Panc1 (cell line): Measurements from ENCODE around the gene GNAT2.

Experiments used
- POLR2AphosphoS5 ChIP-seq: IDR thresholded peaks from 2 replicates; pipeline ENCODE4 v1.6.1; 2012; ENCODE audit warnings: mild to moderate bottlenecking, low read depth, low read length, moderate library complexity
- SIN3A ChIP-seq: IDR thresholded peaks from 2 replicates; pipeline ENCODE4 v1.6.1; 2012; ENCODE audit warnings: low read depth, mild to moderate bottlenecking, low read length, moderate library complexity, borderline replicate concordance; ENCODE audit not compliant: insufficient read depth
- TF ChIP-seq, protein P1 (sequence below): fragments of 450-650 bp; IDR thresholded peaks from 2 replicates; pipeline ENCODE4 v1.5.1; 2017; ENCODE audit warnings: mild to moderate bottlenecking
- TF ChIP-seq, protein P2 (sequence below), 2 experiments: IDR thresholded peaks; 2 replicates each; pipeline ENCODE4 v1.6.1; 2011 to 2012; ENCODE audit warnings: low read depth in 2 of 2, control low read depth in 1 of 2, low read length in 1 of 2, mild to moderate bottlenecking in 1 of 2, moderate library complexity in 1 of 2; ENCODE audit not compliant: insufficient read depth in 1 of 2

DNA sequence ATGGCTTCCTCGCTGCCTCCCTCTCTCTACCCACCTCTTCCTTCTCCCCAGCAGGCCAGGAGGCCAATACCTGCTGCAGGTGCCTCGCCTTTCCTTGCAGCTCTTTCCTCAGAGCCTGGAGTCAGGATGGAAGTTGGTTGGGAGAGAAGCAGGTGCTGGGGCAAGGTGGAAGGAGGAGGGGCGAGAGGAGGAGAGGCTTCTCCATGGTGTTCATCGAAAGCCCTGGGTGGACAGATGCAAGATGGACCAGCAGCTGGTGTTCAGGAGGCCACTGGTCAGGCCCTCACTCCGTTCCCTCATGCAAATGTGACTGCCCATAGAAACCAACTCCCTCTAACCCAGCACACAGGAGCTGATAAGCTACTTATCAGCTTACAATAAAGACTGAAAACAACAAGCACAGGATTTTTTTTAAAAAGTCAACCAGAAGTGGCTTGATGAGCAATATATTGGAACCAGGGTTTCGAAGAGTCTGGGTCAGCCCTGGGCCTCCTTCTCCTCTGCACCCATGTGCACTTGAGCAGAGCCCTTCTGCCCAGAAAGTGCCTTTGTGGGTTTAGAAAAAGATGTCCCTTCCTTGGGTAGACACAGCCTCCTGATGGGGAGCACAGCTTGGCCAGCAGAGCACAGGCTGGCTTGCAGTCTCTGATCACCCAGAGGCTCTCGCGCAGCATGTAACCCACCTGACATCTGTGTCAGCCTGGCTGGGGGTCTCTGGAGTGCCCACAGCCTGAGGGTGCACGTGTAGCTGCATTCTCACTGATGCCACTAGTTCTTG is 19.8 kb upstream of the GNAT2 start:
- TF ChIP-seq, protein P1, sequence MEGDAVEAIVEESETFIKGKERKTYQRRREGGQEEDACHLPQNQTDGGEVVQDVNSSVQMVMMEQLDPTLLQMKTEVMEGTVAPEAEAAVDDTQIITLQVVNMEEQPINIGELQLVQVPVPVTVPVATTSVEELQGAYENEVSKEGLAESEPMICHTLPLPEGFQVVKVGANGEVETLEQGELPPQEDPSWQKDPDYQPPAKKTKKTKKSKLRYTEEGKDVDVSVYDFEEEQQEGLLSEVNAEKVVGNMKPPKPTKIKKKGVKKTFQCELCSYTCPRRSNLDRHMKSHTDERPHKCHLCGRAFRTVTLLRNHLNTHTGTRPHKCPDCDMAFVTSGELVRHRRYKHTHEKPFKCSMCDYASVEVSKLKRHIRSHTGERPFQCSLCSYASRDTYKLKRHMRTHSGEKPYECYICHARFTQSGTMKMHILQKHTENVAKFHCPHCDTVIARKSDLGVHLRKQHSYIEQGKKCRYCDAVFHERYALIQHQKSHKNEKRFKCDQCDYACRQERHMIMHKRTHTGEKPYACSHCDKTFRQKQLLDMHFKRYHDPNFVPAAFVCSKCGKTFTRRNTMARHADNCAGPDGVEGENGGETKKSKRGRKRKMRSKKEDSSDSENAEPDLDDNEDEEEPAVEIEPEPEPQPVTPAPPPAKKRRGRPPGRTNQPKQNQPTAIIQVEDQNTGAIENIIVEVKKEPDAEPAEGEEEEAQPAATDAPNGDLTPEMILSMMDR, result no peak
- no peak for TF ChIP-seq POLR2AphosphoS5
- TF ChIP-seq SIN3A, result no peak
- TF ChIP-seq, protein P2, sequence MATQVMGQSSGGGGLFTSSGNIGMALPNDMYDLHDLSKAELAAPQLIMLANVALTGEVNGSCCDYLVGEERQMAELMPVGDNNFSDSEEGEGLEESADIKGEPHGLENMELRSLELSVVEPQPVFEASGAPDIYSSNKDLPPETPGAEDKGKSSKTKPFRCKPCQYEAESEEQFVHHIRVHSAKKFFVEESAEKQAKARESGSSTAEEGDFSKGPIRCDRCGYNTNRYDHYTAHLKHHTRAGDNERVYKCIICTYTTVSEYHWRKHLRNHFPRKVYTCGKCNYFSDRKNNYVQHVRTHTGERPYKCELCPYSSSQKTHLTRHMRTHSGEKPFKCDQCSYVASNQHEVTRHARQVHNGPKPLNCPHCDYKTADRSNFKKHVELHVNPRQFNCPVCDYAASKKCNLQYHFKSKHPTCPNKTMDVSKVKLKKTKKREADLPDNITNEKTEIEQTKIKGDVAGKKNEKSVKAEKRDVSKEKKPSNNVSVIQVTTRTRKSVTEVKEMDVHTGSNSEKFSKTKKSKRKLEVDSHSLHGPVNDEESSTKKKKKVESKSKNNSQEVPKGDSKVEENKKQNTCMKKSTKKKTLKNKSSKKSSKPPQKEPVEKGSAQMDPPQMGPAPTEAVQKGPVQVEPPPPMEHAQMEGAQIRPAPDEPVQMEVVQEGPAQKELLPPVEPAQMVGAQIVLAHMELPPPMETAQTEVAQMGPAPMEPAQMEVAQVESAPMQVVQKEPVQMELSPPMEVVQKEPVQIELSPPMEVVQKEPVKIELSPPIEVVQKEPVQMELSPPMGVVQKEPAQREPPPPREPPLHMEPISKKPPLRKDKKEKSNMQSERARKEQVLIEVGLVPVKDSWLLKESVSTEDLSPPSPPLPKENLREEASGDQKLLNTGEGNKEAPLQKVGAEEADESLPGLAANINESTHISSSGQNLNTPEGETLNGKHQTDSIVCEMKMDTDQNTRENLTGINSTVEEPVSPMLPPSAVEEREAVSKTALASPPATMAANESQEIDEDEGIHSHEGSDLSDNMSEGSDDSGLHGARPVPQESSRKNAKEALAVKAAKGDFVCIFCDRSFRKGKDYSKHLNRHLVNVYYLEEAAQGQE (IDR thresholded peaks at IDR 0.05; ENCODE audit: insufficient read depth in 1 of 2, low read depth in 2 of 2, low read length in 1 of 2), result no peak
